Spinal cord (tissue), 10 donors: ENCODE results near the gene CAMSAP3. TPM values are rescaled to one million over a fixed set of nuclear protein-coding genes. Genes with fewer than 3 reads are reported as not detected.

ENCODE experiments used
- DNase-seq, 6 donors: peaks; one replicate each; pipeline versions ENCODE4 v3.0.0 to v3.0.0-alpha.2; 2013 to 2015; ENCODE audit warnings: low spot score in 6 of 6, low read depth in 4 of 6
- H3K27ac ChIP-seq: one replicate; pipeline ENCODE4 v1.5.1; 2013; ENCODE audit warnings: low read depth, low read length, control low read depth
- H3K27me3 ChIP-seq: one replicate; pipeline ENCODE4 v1.6.1; 2013; ENCODE audit warnings: low read length; ENCODE audit not compliant: control insufficient read depth, insufficient read depth
- H3K36me3 ChIP-seq: one replicate; pipeline ENCODE4 v1.6.1; 2013; ENCODE audit warnings: low read length; ENCODE audit not compliant: control insufficient read depth, insufficient read depth
- H3K4me1 ChIP-seq: one replicate; pipeline ENCODE4 v1.6.1; 2013; ENCODE audit warnings: low read length; ENCODE audit not compliant: control insufficient read depth, insufficient read depth
- H3K4me3 ChIP-seq: one replicate; pipeline ENCODE4 v1.5.1; 2013; ENCODE audit warnings: low read depth, low read length, control low read depth
- H3K9me3 ChIP-seq: one replicate; pipeline ENCODE4 v1.6.1; 2013; ENCODE audit warnings: low read length; ENCODE audit not compliant: control insufficient read depth, insufficient read depth
- WGBS: methylation state at CpG from one replicate; pipeline ENCODE4 v1.1.5; 2013; ENCODE audit warnings: missing lambda C conversion rate; ENCODE audit not compliant: insufficient coverage; 5-methylcytosine and 5-hydroxymethylcytosine counted together
- polyA plus RNA-seq, 2 donors: library from polyadenylated mRNA; unstranded; fragments of 120-200 nt; gene quantifications; one replicate each; pipeline ENCODE4 v1.2.1, GENCODE V29; 2013; ENCODE audit not compliant: insufficient read length in 2 of 2
- total RNA-seq, 2 donors: library from RNA; depleted of rRNA in 1 of 2; stranded (reverse); fragments of 120-200 nt in 1 of 2; fragments of >200 nt in 1 of 2; gene quantifications; one replicate each; pipeline versions ENCODE4 v1.2.3 to v1.2.4, GENCODE V29; 2013 to 2014
- donor health status: healthy.

The CAMSAP3 gene
- total and polyA plus RNA-seq, 4 donors: 4.9 to 45.8 (median 24.7) TPM

DNA sequence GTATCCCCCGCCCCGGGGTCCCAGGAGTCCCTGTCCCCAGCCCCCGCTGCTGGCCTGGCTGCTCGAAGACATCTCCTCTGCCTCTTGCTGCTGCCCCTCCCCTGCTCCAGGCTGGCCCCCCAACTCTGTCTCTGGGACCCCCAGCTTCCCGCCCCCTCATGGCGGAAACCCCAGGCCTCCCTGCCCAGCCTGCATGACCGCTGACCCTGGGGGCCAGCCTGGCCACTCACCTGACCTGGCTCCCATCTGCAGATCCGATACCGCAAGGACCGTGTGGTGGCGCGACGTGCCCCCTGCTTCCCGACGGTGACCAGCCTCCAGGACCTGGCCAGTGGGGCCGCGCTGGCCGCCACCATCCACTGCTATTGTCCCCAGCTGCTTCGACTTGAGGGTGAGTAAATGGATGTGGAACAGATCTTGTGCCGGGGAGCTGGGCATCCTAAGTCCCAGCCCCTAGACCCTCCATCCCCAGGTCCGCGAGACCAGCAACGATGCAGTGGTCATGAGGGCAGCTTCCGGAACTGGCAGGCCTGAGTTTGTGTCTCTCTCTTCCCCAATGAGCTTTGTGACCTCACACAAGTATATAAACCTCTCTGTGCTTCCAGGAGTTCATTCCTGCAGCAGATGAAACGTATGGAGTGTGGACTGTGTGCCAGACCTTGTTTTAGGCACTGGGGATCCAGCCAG lies 12.4 kb downstream of the CAMSAP3 start:
- Histone ChIP-seq H3K27ac (no peak overlapping the region), H3K4me3 (no peak overlapping the region), H3K4me1 (no peaks in the 10 kb centered on the region), H3K27me3 (no peaks in the 10 kb centered on the region), H3K36me3 (peaks cover 78% of the 10 kb centered on the region), H3K9me3 (no peaks in the 10 kb centered on the region)
- 91% methylated on average over 15 of the region's 25 CpGs for WGBS
- no peak for DNase-seq

DNA sequence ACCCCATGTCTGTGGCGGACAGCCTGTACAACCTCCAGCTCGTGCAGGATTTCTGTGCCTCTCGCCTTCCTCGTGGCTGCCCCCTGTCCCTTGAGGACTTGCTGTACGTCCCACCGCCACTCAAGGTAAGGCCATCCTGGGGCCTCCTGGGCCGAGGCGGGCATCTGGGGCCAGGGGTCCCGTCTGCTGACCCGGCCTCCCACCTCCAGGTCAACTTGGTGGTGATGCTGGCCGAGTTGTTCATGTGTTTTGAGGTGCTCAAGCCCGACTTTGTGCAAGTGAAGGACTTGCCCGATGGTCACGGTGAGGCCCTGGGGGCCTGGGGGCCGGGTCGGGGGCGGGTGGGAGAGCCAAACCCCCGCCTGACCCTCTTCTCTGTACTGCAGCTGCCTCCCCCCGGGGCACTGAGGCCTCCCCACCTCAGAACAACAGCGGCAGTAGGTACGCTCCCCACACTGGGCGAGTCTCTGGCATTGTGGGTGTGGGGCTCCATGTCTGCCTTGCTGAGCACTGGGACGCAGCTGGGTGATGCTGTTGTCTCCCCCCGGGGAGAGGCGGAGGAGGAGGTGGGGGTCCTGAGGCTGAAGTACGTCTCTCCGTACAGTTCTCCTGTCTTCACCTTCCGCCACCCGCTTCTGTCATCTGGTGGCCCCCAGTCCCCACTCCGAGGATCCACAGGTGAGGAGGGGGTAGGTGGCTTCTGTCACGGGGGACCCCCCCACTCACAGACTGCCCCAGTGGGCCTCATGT lies 15.0 kb downstream of the CAMSAP3 start:
- 86% methylated on average over 20 of the region's 31 CpGs for WGBS
- Histone ChIP-seq H3K4me1 (no peaks in the 10 kb centered on the region), H3K36me3 (peaks cover 86% of the 10 kb centered on the region), H3K9me3 (no peaks in the 10 kb centered on the region), H3K27ac (no peak overlapping the region), H3K27me3 (no peaks in the 10 kb centered on the region), H3K4me3 (no peak overlapping the region)
- no peak for DNase-seq

DNA sequence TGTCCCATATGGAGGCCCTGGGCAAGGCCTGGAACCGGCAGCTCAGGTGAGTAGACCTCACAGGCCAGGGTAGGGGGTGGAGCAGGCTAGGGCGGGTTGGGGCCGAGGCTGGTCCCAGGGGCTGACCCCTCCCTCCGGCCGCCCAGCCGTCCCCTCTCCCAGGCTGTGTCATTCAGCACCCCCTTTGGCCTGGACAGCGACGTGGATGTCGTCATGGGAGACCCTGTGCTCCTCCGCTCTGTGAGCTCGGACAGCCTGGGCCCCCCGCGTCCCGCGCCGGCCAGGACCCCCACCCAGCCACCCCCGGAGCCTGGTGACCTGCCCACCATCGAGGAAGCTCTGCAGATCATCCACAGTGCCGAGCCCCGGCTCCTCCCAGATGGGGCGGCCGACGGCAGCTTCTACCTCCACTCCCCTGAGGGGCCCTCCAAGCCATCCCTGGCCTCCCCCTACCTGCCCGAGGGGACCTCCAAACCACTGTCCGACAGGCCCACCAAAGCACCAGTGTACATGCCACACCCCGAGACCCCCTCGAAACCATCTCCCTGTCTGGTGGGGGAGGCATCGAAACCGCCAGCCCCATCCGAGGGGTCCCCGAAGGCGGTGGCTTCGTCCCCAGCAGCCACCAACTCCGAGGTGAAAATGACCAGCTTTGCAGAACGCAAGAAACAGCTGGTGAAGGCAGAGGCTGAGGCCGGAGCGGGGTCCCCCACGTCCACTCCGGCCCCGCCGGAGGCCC lies 16.0 kb downstream of the CAMSAP3 start:
- no peak overlapping the region for H3K4me3 ChIP-seq
- 90% methylated on average over 40 of the region's 41 CpGs for WGBS
- H3K27ac ChIP-seq: no peak overlapping the region
- no peak for DNase-seq
- no peaks in the 10 kb centered on the region for H3K9me3 ChIP-seq
- no peaks in the 10 kb centered on the region for H3K4me1 ChIP-seq
- peaks cover 85% of the 10 kb centered on the region for H3K36me3 ChIP-seq
- H3K27me3 ChIP-seq: no peaks in the 10 kb centered on the region

DNA sequence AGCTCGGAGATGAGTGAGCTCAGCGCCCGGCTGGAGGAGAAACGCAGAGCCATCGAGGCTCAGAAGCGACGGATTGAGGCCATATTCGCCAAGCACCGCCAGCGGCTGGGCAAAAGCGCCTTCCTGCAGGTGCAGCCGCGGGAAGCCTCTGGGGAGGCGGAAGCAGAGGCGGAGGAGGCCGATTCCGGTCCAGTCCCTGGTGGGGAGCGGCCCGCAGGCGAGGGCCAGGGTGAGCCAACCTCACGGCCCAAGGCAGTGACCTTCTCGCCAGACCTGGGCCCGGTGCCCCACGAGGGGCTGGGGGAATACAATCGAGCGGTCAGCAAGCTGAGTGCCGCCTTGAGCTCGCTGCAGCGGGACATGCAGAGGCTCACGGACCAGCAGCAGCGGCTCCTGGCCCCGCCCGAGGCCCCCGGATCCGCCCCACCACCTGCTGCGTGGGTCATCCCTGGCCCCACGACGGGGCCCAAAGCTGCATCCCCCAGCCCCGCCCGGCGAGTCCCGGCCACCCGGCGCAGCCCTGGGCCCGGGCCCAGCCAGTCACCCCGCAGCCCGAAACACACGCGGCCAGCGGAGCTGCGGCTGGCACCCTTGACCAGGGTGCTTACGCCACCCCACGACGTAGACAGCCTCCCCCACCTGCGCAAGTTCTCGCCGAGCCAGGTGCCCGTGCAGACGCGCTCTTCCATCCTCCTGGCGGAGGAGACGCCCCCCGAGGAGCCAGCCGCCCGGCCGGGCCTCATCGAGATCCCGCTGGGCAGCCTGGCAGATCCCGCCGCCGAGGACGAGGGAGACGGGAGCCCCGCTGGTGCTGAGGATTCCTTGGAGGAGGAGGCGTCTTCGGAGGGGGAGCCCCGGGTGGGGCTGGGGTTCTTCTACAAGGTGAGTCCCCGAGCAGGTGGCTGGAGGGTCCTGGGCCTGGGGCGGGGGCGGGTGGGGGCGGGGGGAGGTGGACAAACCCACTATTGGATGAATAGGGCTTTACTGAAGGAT lies 16.9 kb downstream of the CAMSAP3 start:
- 91% methylated on average over 64 of the region's 81 CpGs for WGBS
- DNase-seq: no peak
- Histone ChIP-seq H3K36me3 (peaks cover 88% of the 10 kb centered on the region), H3K4me1 (no peaks in the 10 kb centered on the region), H3K27me3 (no peaks in the 10 kb centered on the region), H3K27ac (no peak overlapping the region), H3K9me3 (no peaks in the 10 kb centered on the region), H3K4me3 (no peak overlapping the region)

DNA sequence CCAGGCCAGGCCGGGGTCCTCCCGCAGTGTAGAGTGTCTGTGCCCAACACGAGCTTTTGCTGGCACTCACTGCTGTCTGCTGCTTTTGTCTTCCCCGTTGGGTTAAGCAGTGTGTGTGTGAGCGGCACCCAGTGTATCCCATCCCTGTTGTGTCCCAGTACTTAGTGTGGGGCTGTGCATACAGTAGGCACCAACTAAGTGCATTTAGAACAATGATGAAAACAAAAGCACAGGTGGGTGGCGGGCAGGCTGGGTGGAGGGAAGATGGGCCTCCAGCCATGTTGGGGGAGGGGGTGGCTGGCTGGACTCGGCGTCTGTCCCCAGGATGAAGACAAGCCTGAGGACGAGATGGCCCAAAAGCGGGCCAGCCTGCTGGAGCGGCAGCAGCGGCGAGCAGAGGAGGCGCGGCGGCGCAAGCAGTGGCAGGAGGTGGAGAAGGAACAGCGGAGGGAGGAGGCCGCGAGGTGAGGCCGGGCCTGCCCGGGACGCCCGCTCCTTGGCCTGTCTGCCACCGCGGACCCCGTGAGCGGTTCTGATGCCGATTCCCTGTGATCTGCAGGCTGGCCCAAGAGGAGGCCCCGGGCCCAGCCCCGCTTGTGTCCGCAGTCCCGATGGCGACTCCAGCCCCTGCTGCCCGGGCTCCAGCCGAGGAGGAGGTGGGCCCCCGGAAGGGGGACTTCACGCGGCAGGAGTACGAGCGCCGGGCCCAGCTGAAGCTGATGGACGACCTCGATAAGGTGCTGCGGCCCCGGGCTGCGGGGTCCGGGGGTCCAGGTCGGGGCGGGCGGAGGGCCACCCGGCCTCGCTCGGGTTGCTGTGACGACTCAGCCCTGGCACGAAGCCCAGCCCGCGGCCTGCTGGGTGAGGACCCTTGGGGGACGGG lies 19.4 kb downstream of the CAMSAP3 start:
- Histone ChIP-seq H3K9me3 (no peaks in the 10 kb centered on the region), H3K27ac (no peak overlapping the region), H3K4me1 (no peaks in the 10 kb centered on the region), H3K36me3 (peaks cover 94% of the 10 kb centered on the region), H3K4me3 (no peak overlapping the region), H3K27me3 (no peaks in the 10 kb centered on the region)
- WGBS: 89% methylated on average over 54 of the region's 59 CpGs
- DNase-seq: no peak

DNA sequence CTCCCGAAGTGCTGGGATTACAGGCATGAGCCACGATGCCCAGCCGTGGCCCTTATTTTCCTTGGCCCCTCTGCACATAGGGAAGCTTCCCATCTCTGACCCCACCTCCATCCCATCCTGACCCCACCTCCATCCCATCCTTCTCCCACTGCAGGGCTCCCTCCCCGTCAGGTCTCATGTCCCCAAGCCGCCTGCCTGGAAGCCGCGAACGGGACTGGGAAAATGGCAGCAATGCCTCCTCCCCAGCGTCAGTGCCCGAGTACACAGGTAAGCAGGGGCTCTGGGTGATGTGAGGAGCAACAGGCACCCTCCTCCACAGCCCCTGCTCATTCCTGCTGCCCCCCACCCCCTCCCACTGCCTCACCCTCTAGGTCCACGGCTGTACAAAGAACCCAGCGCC lies 21.5 kb downstream of the CAMSAP3 start:
- Histone ChIP-seq H3K36me3 (peaks cover 94% of the 10 kb centered on the region), H3K9me3 (no peaks in the 10 kb centered on the region), H3K4me1 (no peaks in the 10 kb centered on the region), H3K4me3 (no peak overlapping the region), H3K27me3 (no peaks in the 10 kb centered on the region), H3K27ac (no peak overlapping the region)
- WGBS: 84% methylated on average over 4 of the region's 12 CpGs
- no peak for DNase-seq

DNA sequence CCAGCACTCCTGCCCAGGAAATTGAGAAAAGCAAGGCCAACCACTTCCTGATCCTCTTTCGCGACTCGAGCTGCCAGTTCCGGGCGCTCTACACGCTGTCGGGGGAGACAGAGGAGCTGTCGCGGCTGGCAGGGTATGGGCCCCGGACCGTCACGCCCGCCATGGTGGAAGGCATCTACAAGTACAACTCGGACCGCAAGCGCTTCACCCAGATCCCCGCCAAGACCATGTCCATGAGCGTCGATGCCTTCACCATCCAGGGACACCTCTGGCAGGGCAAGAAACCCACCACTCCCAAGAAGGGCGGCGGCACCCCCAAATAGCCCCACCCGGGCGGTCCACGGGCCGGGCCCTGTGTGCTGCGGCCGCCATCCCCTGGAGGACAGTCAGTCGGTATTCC lies 22.1 kb downstream of the CAMSAP3 start:
- Histone ChIP-seq H3K27me3 (no peaks in the 10 kb centered on the region), H3K27ac (no peak overlapping the region), H3K9me3 (no peaks in the 10 kb centered on the region), H3K4me1 (no peaks in the 10 kb centered on the region), H3K4me3 (no peak overlapping the region), H3K36me3 (peaks cover 94% of the 10 kb centered on the region)
- WGBS: 88% methylated on average over 26 of the region's 28 CpGs
- DNase-seq: no peak

DNA sequence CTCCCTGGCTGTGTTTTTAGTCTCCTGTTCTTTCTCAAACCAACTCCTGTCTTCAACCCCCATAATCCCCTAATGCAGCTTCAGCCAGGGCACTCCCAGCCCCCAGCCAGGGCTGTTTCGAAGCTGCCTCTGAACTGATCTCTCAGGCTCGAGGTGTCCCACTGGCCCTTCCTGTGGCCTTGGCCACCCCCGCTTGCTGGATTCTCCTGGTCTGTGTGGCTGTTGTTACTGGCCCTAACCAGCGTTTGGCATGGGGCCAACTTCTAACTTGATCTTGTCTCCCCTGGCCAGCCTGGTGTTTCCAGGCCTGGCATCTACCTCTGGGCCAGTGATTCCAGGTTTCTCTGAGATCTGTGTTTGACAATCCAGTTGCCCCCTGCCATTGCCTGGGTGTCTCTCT lies 22.7 kb downstream of the CAMSAP3 start:
- H3K27me3 ChIP-seq: no peaks in the 10 kb centered on the region
- H3K9me3 ChIP-seq: no peaks in the 10 kb centered on the region
- no peak overlapping the region for H3K4me3 ChIP-seq
- H3K36me3 ChIP-seq: peaks cover 97% of the 10 kb centered on the region
- no peaks in the 10 kb centered on the region for H3K4me1 ChIP-seq
- 74% methylated on average over 4 of the region's 4 CpGs for WGBS
- no peak overlapping the region for H3K27ac ChIP-seq
- no peak for DNase-seq
